Midbrain (tissue), 1 donor: ENCODE data around the gene ABHD10.

ENCODE experiments used
- DNase-seq: peaks from one replicate; lab custom pipeline; 2025; lab: John Stamatoyannopoulos, UW

The ABHD10 gene

GRCh38 chr3:112001526-112001925 is 22.7 kb downstream of the ABHD10 start:
- DNase-seq: no peak

GRCh38 chr3:112002096-112002971 is 23.5 kb downstream of the ABHD10 start:
- no peak for DNase-seq

DNA sequence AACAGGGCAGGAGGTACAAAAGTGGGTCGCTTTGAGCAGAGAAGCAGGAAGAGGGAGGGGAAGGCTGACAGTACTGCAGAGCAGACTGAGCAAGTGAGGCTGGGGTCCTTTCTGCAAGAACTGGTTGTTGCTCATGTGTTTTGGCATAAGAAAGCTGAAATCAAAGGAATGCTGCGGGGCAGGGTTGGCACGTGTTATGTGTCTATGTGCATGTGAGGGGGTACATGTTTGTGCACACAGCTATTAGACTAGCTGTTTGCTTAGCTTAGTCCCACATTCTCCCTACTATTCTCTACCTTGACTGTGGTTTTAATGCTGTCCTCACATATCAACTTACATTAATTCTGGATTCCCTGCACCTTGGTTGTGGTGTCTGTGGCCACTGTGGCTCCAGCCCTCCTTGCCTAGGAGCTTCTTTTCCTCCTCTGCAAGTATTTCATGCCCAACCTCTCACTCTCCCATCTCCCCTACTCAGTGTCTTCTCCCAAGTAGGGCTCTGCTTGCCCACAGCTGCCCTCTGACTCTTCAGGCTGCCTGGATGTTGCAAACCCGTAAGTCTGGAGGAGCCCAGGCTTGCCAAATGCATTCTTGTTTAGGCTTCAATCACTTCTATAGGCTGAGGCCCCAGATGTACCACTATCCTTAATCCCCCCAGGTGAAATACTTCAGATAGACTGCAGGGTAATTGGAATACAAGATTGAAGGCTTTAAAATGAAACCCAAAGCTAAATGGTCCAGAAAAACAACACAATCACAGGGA is 24.7 kb downstream of the ABHD10 start:
- DNase-seq: no peak

DNA sequence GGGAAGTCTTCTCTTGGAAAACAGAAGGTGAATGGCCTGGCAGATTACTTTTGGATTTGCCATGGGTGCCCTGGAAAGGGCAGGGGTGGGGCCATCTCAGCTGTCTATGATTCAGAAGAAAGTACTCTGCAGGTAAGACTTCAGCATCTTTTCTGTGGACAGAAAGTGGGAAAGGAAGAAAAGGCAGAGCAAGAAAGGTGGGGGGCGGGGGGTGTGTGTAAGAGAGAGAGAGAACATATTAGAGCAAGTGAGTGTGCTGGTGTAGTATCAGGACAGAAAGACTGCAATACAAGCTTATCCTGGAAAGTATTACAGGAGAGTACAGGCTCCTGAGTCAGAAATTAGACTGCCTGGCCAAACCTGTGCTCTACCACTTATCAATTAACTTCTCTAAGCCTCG is 25.4 kb downstream of the ABHD10 start:
- DNase-seq: no peak

- no peak for DNase-seq
Observed at GRCh38 chr3:112004669-112005068, 25.8 kb downstream of the ABHD10 start.

- DNase-seq: no peak
Observed at GRCh38 chr3:112005091-112005672, 26.4 kb downstream of the ABHD10 start.

- DNase-seq: no peak
Observed at GRCh38 chr3:112007633-112008032, 28.8 kb downstream of the ABHD10 start.

GRCh38 chr3:112009670-112010069 is 30.8 kb downstream of the ABHD10 start:
- no peak for DNase-seq

GRCh38 chr3:112010636-112011035 is 31.8 kb downstream of the ABHD10 start:
- DNase-seq: no peak

- DNase-seq: no peak
Observed at GRCh38 chr3:112011376-112011940, 32.6 kb downstream of the ABHD10 start.

DNA sequence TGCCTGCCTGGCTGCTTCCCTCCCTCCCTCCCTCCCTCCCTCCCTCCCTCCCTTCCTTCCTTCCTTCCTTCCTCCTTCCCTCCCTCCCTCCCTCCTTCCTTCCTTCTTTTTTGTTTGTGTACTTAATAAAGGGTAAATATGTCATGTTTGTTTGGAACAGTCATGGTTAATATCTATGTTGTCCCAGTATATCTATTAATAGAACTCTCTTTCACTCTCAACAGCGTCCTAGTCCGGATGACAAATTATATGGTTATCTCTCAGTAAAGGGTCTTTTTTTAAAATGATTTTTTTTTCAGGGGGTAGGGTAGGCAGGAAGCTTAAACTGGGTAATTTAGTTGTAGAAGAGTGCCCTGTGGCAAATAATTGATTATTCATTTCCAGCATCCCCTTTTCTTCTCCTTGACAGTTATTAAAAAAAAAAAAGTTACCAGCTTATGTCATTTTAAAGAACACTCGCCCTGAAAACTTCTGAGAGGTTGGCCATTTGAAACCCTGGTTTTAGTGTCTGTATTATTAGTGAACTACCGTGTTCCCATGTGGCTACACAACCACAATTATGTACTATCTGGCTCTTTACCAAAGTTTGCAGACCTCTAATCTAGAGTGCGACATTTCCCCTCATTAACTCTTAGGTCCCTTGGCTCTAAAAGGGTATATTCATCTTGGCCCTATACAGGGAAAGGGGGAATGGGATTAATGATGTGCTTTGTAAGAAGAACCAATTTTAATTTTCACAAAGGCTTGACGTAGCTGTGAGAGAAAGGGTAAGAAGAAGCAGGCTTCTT is 33.6 kb downstream of the ABHD10 start:
- no peak for DNase-seq

DNA sequence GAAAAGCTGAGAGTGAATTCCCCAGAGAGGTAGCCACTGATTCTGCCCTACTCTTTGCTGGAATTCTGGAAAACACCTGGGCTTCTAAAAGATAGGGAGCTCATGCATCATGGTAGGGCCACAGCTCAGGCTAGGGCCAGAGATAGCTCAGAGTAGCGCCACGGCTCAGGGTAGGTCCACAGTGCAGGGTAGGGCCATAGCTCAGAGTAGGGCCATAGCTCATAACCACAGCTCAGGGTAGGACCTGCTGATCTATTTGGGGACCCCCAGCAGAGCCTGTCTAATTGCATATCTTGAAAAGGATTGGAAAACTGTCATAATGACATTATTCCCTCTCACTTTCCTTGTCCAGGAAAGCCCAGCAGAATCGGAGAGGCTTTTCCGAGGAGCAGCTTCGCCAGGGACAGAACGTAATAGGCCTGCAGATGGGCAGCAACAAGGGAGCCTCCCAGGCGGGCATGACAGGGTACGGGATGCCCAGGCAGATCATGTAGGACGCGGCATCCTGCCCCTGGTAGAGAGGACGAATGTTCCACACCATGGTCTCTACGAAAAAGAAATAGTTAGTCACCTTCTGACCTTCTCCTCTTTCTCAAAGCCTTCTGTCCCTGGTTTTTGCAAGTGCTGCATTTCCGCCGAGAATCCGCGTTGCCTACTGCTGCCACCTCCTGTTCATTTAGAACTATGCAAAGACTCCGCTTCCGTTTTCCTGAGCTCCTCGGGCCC is 34.4 kb downstream of the ABHD10 start:
- peak; percentile 72 for DNase-seq

GRCh38 chr3:112013784-112014143 is 34.9 kb downstream of the ABHD10 start:
- DNase-seq: no peak

GRCh38 chr3:112017091-112017490 is 38.3 kb downstream of the ABHD10 start:
- DNase-seq: no peak

DNA sequence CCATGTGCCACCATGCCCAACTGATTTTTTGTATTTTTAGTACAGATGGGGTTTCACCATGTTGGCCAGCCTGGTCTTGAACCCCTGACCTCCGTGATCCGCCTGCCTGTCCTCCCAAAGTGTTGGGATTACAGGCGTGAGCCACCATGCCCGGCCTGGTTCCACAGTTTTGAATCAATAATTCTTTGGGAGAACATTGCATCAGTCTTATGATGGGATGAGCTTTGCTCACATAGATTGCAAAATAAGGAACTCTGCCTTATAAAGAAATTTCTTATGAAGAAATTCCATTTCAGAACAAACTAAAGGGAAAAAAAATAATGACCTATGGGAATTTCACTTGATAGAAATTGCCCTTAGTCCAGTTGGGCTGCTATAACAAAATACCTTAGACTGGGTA is 39.9 kb downstream of the ABHD10 start:
- no peak for DNase-seq

DNA sequence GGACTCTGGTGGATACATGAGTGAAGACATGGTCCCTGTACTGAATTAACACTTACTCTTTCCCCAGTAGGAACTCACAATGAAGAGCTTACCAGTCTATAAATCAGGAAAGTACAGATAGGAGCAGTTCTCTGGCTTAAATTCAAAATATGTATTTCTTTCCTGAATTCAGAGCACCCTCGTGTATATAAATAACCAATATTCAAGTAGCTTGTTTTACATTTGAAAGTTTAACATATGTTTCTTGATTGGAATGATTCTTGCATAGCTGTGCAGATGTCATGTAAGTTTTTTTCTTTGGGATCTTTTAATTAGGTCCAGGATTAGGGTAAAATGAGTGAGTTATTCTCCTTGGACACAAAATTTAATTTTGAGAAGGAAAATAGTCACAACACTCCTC is 40.9 kb downstream of the ABHD10 start:
- no peak for DNase-seq

GRCh38 chr3:112020674-112021085 is 41.9 kb downstream of the ABHD10 start:
- no peak for DNase-seq

- no peak for DNase-seq
Observed at GRCh38 chr3:112027142-112027541, 48.3 kb downstream of the ABHD10 start.

DNA sequence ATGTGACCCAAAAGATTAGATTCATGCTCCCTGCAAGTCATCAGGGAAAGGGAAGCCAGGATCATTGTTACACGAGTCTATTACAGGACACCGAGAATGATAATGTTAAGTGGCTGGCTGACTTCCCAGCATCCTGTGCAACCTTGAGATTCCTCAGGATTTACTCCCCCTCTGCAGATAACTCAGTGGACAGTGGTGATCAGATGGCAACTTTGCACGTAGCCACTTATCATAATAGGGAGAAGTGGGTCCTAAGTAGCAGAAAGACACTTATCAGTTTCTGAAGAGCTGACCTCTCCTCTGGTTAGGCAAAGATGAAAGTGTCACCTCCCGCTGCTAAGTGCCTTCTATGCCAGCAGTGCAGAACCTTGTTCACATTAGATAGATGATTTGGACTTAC is 49.0 kb downstream of the ABHD10 start:
- no peak for DNase-seq

DNA sequence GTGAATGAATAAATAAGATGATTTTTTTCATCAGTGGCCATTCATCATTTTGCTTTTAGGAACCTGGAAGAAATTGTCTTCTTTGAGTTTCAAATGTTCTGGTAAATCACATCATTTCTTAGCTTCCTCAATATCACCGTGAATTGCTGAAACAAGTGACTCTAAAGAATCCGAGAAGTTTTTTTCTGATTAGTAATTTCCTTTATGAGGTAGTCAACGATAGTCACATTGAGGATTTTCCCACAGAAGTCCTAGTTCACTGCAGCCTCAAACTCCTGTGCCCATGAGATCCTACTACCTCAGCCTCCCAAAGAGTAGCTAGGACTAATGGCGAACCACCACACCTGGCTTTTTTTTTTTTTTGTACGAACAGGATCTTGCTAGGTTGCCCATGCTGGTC is 52.1 kb downstream of the ABHD10 start:
- DNase-seq: no peak

DNA sequence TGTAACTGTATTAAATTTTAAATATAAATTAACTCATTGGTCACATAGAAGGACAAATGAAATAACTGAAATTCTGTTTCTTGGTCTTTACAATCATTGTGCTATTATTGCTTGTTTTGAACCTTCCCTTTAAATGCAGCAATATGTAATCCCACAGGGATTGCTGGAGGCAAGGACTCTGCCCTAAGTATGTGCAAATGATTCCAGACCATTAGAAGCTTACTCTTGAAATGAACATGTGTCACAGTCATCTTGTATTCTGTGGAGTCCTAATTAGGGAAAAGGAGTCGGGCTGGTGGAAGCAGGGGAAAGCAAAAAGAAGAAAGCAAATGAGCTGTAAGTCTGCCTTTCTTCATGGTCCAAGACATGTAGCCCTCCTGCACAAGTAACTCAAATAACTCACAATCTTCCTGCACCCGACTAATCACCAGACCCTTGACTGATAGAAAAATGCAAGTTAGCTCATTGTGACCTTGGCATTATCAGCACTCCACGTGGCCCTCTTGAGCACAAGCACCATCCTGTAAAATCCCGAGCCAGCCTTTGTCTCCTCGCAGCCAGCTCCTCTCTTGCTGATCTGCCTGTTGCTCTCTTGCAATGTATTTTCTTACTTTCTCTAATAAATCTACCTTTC is 53.4 kb downstream of the ABHD10 start:
- DNase-seq: no peak
